Endothelial cell of umbilical vein (primary cell): ENCODE data around the gene ANO4. TPM values are rescaled to one million over a fixed set of nuclear protein-coding genes. Genes with fewer than 3 reads are reported as not detected.

Experiments
- BruUV-seq: library from RNA; stranded (reverse); fragments of 400-500 nt; replicated peaks from 2 replicates; lab custom pipeline; 2021; lab: Mats Ljungman, UMichigan
- CTCF ChIA-PET: fragments of 300-600, 350-600 bp; sonication (Branson Sonifier 250); formaldehyde crosslinking; loops from one replicate; lab custom pipeline; 2021; ENCODE audit warnings: antibody characterized with exemption, inconsistent platforms; lab: Charles Lee
- POLR2A ChIA-PET: fragments of 300-600, 350-600 bp; sonication (Branson Sonifier 250); formaldehyde crosslinking; loops from one replicate; lab custom pipeline; 2021; ENCODE audit warnings: antibody characterized with exemption, inconsistent platforms; lab: Charles Lee
- DNase-seq: peaks from one replicate; pipeline ENCODE4 v3.0.0-alpha.2; 2011; ENCODE audit warnings: low read depth, low spot score
- FAIRE-seq: peaks from 2 replicates; lab custom pipeline; 2011; peaks lifted over from hg19 to GRCh38; lab: Jason Lieb, UNC
- H2AFZ ChIP-seq: 2 replicates; pipeline ENCODE4 v1.6.0; 2012; ENCODE audit warnings: low read depth, low read length, control low read depth, inconsistent platforms
- H3K27ac ChIP-seq: 2 replicates; pipeline ENCODE4 v1.5.1; 2011; ENCODE audit warnings: low read depth, mild to moderate bottlenecking, control low read depth, low read length, moderate library complexity; ENCODE audit not compliant: insufficient read depth
- H3K27me3 ChIP-seq, 2 experiments: 2 replicates each; pipeline versions ENCODE4 v1.6.0 to v1.6.1; 2011; ENCODE audit warnings: low read length in 2 of 2, mixed read lengths in 1 of 2; ENCODE audit not compliant: control insufficient read depth in 2 of 2, insufficient read depth in 2 of 2
- H3K36me3 ChIP-seq, 2 experiments: 2 replicates in 1 of 2; 3 replicates in 1 of 2; pipeline ENCODE4 v1.5.1; 2011; ENCODE audit warnings: low read length in 2 of 2, mild to moderate bottlenecking in 1 of 2, moderate library complexity in 1 of 2; ENCODE audit not compliant: control insufficient read depth in 2 of 2, insufficient read depth in 2 of 2; ENCODE audit errors: extremely low read depth in 1 of 2
- H3K4me1 ChIP-seq: 3 replicates; pipeline ENCODE4 v1.5.1; 2011; ENCODE audit warnings: mild to moderate bottlenecking, low read length; ENCODE audit not compliant: control insufficient read depth, insufficient read depth; ENCODE audit errors: extremely low read depth
- H3K4me2 ChIP-seq: 2 replicates; pipeline ENCODE4 v1.6.1; 2011; ENCODE audit warnings: low read length, control low read depth, mixed read lengths; ENCODE audit not compliant: insufficient read depth
- H3K4me3 ChIP-seq, 3 experiments: fragments of 200-600 bp in 1 of 3; sonication (generic), shearing (Covaris generic) in 1 of 3; replicated peaks in 1 of 3; 2 replicates each; pipeline ENCODE4 v1.5.1; 2011 to 2016; ENCODE audit warnings: control low read depth in 3 of 3, low read length in 3 of 3, mild to moderate bottlenecking in 2 of 3, inconsistent platforms in 1 of 3, low read depth in 1 of 3, moderate library complexity in 1 of 3; ENCODE audit not compliant: insufficient read depth in 1 of 3
- H3K79me2 ChIP-seq: 2 replicates; pipeline ENCODE4 v1.6.0; 2012; ENCODE audit warnings: low read length, inconsistent platforms; ENCODE audit not compliant: control insufficient read depth, insufficient read depth
- H3K9ac ChIP-seq: replicated peaks from 2 replicates; pipeline ENCODE3; 2011; ENCODE audit warnings: low read length, control low read depth; ENCODE audit not compliant: insufficient read depth; ENCODE audit errors: extremely low read depth
- H3K9me1 ChIP-seq: replicated peaks from 3 replicates; pipeline ENCODE4 v1.6.0; 2011; ENCODE audit warnings: mild to moderate bottlenecking, low read length; ENCODE audit not compliant: control insufficient read depth, insufficient read depth; ENCODE audit errors: extremely low read depth
- H3K9me3 ChIP-seq: replicated peaks from 2 replicates; pipeline ENCODE4 v1.5.1; 2012; ENCODE audit warnings: low read length, inconsistent platforms; ENCODE audit not compliant: control insufficient read depth, insufficient read depth
- H4K20me1 ChIP-seq: replicated peaks from 2 replicates; pipeline ENCODE3; 2011; ENCODE audit warnings: mild to moderate bottlenecking, low read length; ENCODE audit not compliant: control insufficient read depth, insufficient read depth; ENCODE audit errors: extremely low read depth
- EZH2 ChIP-seq: IDR thresholded peaks from 2 replicates; pipeline ENCODE4 v1.6.1; 2012; ENCODE audit warnings: borderline replicate concordance, low read depth, mild to moderate bottlenecking, moderate library complexity, low read length, inconsistent platforms; ENCODE audit not compliant: severe bottlenecking
- FOS ChIP-seq: IDR thresholded peaks from 2 replicates; pipeline ENCODE4 v1.6.1; 2011; ENCODE audit warnings: mild to moderate bottlenecking, low read length, moderate library complexity, borderline replicate concordance; ENCODE audit not compliant: insufficient read depth
- GATA2 ChIP-seq: IDR thresholded peaks from 2 replicates; pipeline ENCODE4 v1.7.0; 2011; ENCODE audit warnings: low read depth, mild to moderate bottlenecking, moderate library complexity, mixed read lengths, low read length; ENCODE audit not compliant: insufficient read length, insufficient read depth
- JUN ChIP-seq: IDR thresholded peaks from 2 replicates; pipeline ENCODE4 v1.6.1; 2011; ENCODE audit warnings: borderline replicate concordance, low read depth; ENCODE audit not compliant: insufficient read length, insufficient read depth
- MYC ChIP-seq: IDR thresholded peaks from one replicate; pipeline ENCODE4 v1.6.1; 2011; ENCODE audit warnings: mild to moderate bottlenecking, low read depth, low read length
- POLR2A ChIP-seq: IDR thresholded peaks from 2 replicates; pipeline ENCODE4 v1.6.1; 2012; ENCODE audit warnings: low read depth, mild to moderate bottlenecking, control low read depth, low read length
- POLR2AphosphoS5 ChIP-seq: IDR thresholded peaks from 2 replicates; pipeline ENCODE4 v1.6.1; 2012; ENCODE audit warnings: low read depth, mild to moderate bottlenecking, control low read depth, low read length, moderate library complexity; ENCODE audit not compliant: insufficient read depth
- dilution Hi-C: fragments of 300-500 bp; cut with MboI; formaldehyde crosslinking; loops from one replicate; pipeline ENCODE4 v1.15.0; 2019; ENCODE audit warnings: low sequenced_read_pairs; ENCODE audit not compliant: extremely low pct_ligation_motif_present
- intact Hi-C: fragments of 100-400 bp; cut with micrococcal nuclease; formaldehyde crosslinking; loops from one replicate; pipeline ENCODE4 v1.10.0; 2022
- polyA plus RNA-seq, 4 experiments: library from polyadenylated mRNA; depleted of rRNA in 3 of 4; stranded (reverse) in 3 of 4; unstranded in 1 of 4; fragments of >200 nt; gene quantifications; 2 replicates each; pipeline versions ENCODE4 v1.2.1 to v1.2.3, GENCODE V29; 2011 to 2012; ENCODE audit warnings: missing spikeins in 1 of 4
- total RNA-seq: library from RNA; stranded (reverse); gene quantifications from 2 replicates; pipeline ENCODE4 v1.2.3, GENCODE V29; 2021
- TF ChIP-seq, protein P1 (sequence below), 2 donors: IDR thresholded peaks; 1 replicate in 1 of 2; 2 replicates in 1 of 2; pipeline ENCODE4 v1.5.1; 2011; ENCODE audit warnings: low read length in 2 of 2, mild to moderate bottlenecking in 2 of 2, moderate library complexity in 2 of 2, control low read depth in 1 of 2, inconsistent platforms in 1 of 2, low read depth in 1 of 2; ENCODE audit not compliant: insufficient read depth in 1 of 2; ENCODE audit errors: extremely low read depth in 1 of 2
- TF ChIP-seq, protein P2 (sequence below): IDR thresholded peaks from 2 replicates; pipeline ENCODE4 v1.6.1; 2011; ENCODE audit not compliant: insufficient read depth, insufficient read length

Gene ANO4
- total and polyA plus RNA-seq, 2 donors (not counting 3 experiments of a cell fraction or from before 2014, with no cell fraction given), result 0.25 TPM; not detected in 1

DNA sequence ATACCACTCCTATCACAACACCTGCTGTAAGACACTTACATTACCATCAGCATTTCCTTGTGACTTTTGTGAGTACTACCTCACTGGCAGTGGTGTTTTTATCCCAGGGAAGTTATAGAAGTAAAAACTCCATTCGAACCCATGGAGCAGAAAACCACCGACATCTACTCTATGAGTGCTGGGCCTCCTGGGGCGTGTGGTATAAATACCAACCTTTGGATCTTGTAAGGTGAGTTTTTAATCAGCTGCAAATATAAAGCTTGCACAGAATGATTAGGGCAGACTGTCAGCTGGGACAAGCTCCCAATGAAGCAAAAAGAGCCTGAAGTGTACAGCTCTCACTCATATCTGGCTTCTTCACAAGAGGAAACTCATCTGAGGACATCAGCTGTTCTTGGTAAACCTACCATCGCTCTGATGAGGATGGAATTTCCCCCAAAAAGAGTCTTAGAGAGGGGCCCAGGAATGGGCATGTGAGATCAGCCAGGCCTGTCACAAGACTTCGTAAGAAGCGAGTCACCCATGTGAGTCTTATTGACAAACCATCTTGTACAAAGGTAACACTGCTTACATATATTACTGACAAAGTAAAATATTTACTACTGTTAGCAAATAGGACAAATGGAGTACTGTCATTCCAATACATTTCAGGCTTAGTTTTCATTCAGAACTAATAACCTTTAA is 245.4 kb downstream of the ANO4 start:
- intact Hi-C loops, result no loop called here

More for the DNA sequence above, 245.4 kb downstream of the ANO4 start:
- H3K4me1 ChIP-seq, result no peaks in the 10 kb centered on the region
- TF ChIP-seq GATA2 (no peak), EZH2 (no peak), MYC (no peak), POLR2AphosphoS5 (no peak), POLR2A (no peak), FOS (no peak), JUN (no peak)
- TF ChIP-seq, protein P1, sequence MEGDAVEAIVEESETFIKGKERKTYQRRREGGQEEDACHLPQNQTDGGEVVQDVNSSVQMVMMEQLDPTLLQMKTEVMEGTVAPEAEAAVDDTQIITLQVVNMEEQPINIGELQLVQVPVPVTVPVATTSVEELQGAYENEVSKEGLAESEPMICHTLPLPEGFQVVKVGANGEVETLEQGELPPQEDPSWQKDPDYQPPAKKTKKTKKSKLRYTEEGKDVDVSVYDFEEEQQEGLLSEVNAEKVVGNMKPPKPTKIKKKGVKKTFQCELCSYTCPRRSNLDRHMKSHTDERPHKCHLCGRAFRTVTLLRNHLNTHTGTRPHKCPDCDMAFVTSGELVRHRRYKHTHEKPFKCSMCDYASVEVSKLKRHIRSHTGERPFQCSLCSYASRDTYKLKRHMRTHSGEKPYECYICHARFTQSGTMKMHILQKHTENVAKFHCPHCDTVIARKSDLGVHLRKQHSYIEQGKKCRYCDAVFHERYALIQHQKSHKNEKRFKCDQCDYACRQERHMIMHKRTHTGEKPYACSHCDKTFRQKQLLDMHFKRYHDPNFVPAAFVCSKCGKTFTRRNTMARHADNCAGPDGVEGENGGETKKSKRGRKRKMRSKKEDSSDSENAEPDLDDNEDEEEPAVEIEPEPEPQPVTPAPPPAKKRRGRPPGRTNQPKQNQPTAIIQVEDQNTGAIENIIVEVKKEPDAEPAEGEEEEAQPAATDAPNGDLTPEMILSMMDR (IDR thresholded peaks at IDR 0.05; ENCODE audit: extremely low read depth in 1 of 2, insufficient read depth in 1 of 2, low read depth in 1 of 2, low read length in 2 of 2), result no peak
- TF ChIP-seq, protein P2, sequence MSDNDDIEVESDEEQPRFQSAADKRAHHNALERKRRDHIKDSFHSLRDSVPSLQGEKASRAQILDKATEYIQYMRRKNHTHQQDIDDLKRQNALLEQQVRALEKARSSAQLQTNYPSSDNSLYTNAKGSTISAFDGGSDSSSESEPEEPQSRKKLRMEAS, result no peak
- H3K4me2 ChIP-seq, result no peak overlapping the region
- POLR2A ChIA-PET, result no interaction called here
- DNase-seq, result no peak
- no peak overlapping the region for H3K9ac ChIP-seq
- no peak overlapping the region for H3K4me3 ChIP-seq
- no peaks in the 10 kb centered on the region for H3K9me3 ChIP-seq
- H3K27ac ChIP-seq, result no peak overlapping the region
- dilution Hi-C loops, result no loop called here
- no peak for FAIRE-seq
- CTCF ChIA-PET, result interaction anchor here (1.2 kb wide), 1 partner anchor 8 kb away, joined by 3 read pairs; no protein-coding TSS in a partner anchor
- H3K79me2 ChIP-seq, result no peaks in the 10 kb centered on the region
- no peaks in the 10 kb centered on the region for H3K36me3 ChIP-seq
- BruUV-seq, result no TSS peak
- H4K20me1 ChIP-seq, result no peaks in the 10 kb centered on the region
- H3K9me1 ChIP-seq, result no peaks in the 10 kb centered on the region
- no peak overlapping the region for H2AFZ ChIP-seq
- H3K27me3 ChIP-seq, result no peaks in the 10 kb centered on the region
